Smooth muscle cell (in vitro differentiated cells): ENCODE measurements around the gene PDE4D. TPM values are rescaled to one million over a fixed set of nuclear protein-coding genes. Genes with fewer than 3 reads are reported as not detected.

ENCODE experiments used
- DNase-seq: peaks from one replicate; lab custom pipeline; 2025; ENCODE audit not compliant: unreplicated experiment; lab: John Stamatoyannopoulos, UW
- H2AFZ ChIP-seq: fragments of 200-600 bp; sonication (generic); 2 replicates; pipeline ENCODE4 v1.6.0; 2016; ENCODE audit warnings: antibody characterized with exemption, low read depth, mild to moderate bottlenecking
- H3F3A ChIP-seq: fragments of 200-600 bp; sonication (generic); 2 replicates; pipeline ENCODE4 v1.6.0; 2017; ENCODE audit warnings: antibody characterized with exemption, low read depth
- H3K27ac ChIP-seq: fragments of 200-600 bp; sonication (generic); 2 replicates; pipeline ENCODE4 v1.5.1; 2016; ENCODE audit warnings: low read depth, mild to moderate bottlenecking
- H3K27me3 ChIP-seq: fragments of 200-600 bp; sonication (generic); 2 replicates; pipeline ENCODE4 v1.6.1; 2016; ENCODE audit warnings: low read depth, mild to moderate bottlenecking
- H3K36me3 ChIP-seq: fragments of 200-600 bp; sonication (generic); 2 replicates; pipeline ENCODE4 v1.5.1; 2016; ENCODE audit warnings: low read depth
- H3K4me1 ChIP-seq: fragments of 200-600 bp; sonication (generic); 2 replicates; pipeline ENCODE4 v1.5.1; 2016; ENCODE audit warnings: low read depth
- H3K4me2 ChIP-seq: fragments of 200-600 bp; sonication (generic); 2 replicates; pipeline ENCODE4 v1.6.0; 2016; ENCODE audit warnings: mild to moderate bottlenecking
- H3K4me3 ChIP-seq: fragments of 200-600 bp; sonication (generic); 2 replicates; pipeline ENCODE4 v1.5.1; 2016; ENCODE audit warnings: mild to moderate bottlenecking
- H3K79me2 ChIP-seq: fragments of 200-600 bp; sonication (generic); 2 replicates; pipeline ENCODE4 v1.6.0; 2016; ENCODE audit warnings: low read depth, mild to moderate bottlenecking
- H3K9ac ChIP-seq: fragments of 200-600 bp; sonication (generic); 2 replicates; pipeline ENCODE4 v1.6.0; 2016; ENCODE audit warnings: low read depth
- H3K9me3 ChIP-seq: fragments of 200-600 bp; sonication (generic); replicated peaks from 2 replicates; pipeline ENCODE4 v1.5.1; 2016; ENCODE audit warnings: low read depth
- H4K20me1 ChIP-seq: fragments of 200-600 bp; sonication (generic); 2 replicates; pipeline ENCODE4 v1.6.0; 2016; ENCODE audit warnings: low read depth
- CTCF ChIP-seq: fragments of 200-600 bp; sonication (generic); IDR thresholded peaks from 2 replicates; pipeline ENCODE4 v1.5.1; 2017; ENCODE audit warnings: borderline replicate concordance, mild to moderate bottlenecking, antibody characterized with exemption; ENCODE audit not compliant: insufficient read depth, poor library complexity, severe bottlenecking
- WGBS: methylation state at CpG from one replicate; pipeline ENCODE4 v1.1.7; 2016; ENCODE audit warnings: low lambda C conversion rate; 5-methylcytosine and 5-hydroxymethylcytosine counted together
- polyA plus RNA-seq: library from polyadenylated mRNA; unstranded; fragments of >200 nt; fragmentation: Nextera tagmentation; extraction: Ambion mirVana; gene quantifications from 2 replicates; pipeline ENCODE4 v1.2.1, GENCODE V29; 2016
- total RNA-seq: library from RNA; depleted of rRNA; stranded (reverse); fragments of >200 nt; gene quantifications from 2 replicates; pipeline ENCODE4 v1.2.3, GENCODE V29; 2014

Gene PDE4D
- total and polyA plus RNA-seq, 2 experiments from 2014 or later, result 16.4 to 61.0 TPM

GRCh38 chr5:59069438-59070079, 824.0 kb downstream of the PDE4D start:
- H3K4me2 ChIP-seq, result peak overlapping the region; percentile 64
- no peak for DNase-seq
- no peak overlapping the region for H2AFZ ChIP-seq
- H3F3A ChIP-seq, result peaks cover 12% of the 10 kb centered on the region
- no peaks in the 10 kb centered on the region for H3K4me1 ChIP-seq
- no peaks in the 10 kb centered on the region for H4K20me1 ChIP-seq
- H3K27me3 ChIP-seq, result no peaks in the 10 kb centered on the region
- no peaks in the 10 kb centered on the region for H3K79me2 ChIP-seq
- H3K4me3 ChIP-seq, result no peak overlapping the region
- WGBS, result 0% methylated on average over 2 of the region's 2 CpGs
- peak overlapping the region; percentile 95 for H3K27ac ChIP-seq
- no peaks in the 10 kb centered on the region for H3K9me3 ChIP-seq
- no peak for TF ChIP-seq CTCF
- peak overlapping the region; percentile 65 for H3K9ac ChIP-seq
- no peaks in the 10 kb centered on the region for H3K36me3 ChIP-seq

- Histone ChIP-seq H3K4me1 (no peaks in the 10 kb centered on the region), H3K4me3 (no peak overlapping the region), H3K36me3 (no peaks in the 10 kb centered on the region), H3K9ac (peak overlapping the region; percentile 64), H3K27me3 (no peaks in the 10 kb centered on the region), H3K4me2 (no peak overlapping the region), H3K9me3 (no peaks in the 10 kb centered on the region), H3K79me2 (no peaks in the 10 kb centered on the region), H3K27ac (peak overlapping the region; percentile 95), H2AFZ (no peak overlapping the region), H3F3A (peaks cover 12% of the 10 kb centered on the region), H4K20me1 (no peaks in the 10 kb centered on the region)
- no peak for TF ChIP-seq CTCF
- 78% methylated on average over 4 of the region's 4 CpGs for WGBS
- no peak for DNase-seq
Observed at GRCh38 chr5:59067956-59068656, 825.4 kb downstream of the PDE4D start.

GRCh38 chr5:59066367-59067163, 827.0 kb downstream of the PDE4D start:
- no peaks in the 10 kb centered on the region for H3K79me2 ChIP-seq
- H3F3A ChIP-seq, result peaks cover 12% of the 10 kb centered on the region
- H3K9me3 ChIP-seq, result no peaks in the 10 kb centered on the region
- H3K36me3 ChIP-seq, result no peaks in the 10 kb centered on the region
- no peak overlapping the region for H2AFZ ChIP-seq
- H4K20me1 ChIP-seq, result no peaks in the 10 kb centered on the region
- 60% methylated on average over 5 of the region's 5 CpGs for WGBS
- H3K27me3 ChIP-seq, result no peaks in the 10 kb centered on the region
- no peak for TF ChIP-seq CTCF
- peak overlapping the region; percentile 95 for H3K27ac ChIP-seq
- H3K9ac ChIP-seq, result peak overlapping the region; percentile 6
- no peak for DNase-seq
- no peak overlapping the region for H3K4me2 ChIP-seq
- no peak overlapping the region for H3K4me3 ChIP-seq
- H3K4me1 ChIP-seq, result no peaks in the 10 kb centered on the region
